GM13977 (cell line): ENCODE data around the gene ALPI.

Experiments
- DNase-seq: peaks from one replicate; pipeline ENCODE4 v3.0.0; 2012; ENCODE audit warnings: low spot score
- in situ Hi-C: fragments of 300-500 bp; cut with MboI; formaldehyde crosslinking; loops from one replicate; pipeline ENCODE4 v1.12.0; 2022; ENCODE audit warnings: low sequenced_read_pairs, low pct_unique_long_range_greater_than_20kb, mixed read lengths, inconsistent platforms; ENCODE audit not compliant: unreplicated experiment
- TF ChIP-seq, protein P1 (sequence below): IDR thresholded peaks from 2 replicates; pipeline ENCODE4 v1.5.1; 2012; ENCODE audit warnings: mild to moderate bottlenecking, control low read depth; ENCODE audit not compliant: insufficient read depth; ENCODE audit errors: extremely low read depth, missing control alignments

The ALPI gene

GRCh38 chr2:232501331-232501771, 45.4 kb downstream of the ALPI start:
- no peak for DNase-seq
- TF ChIP-seq, protein P1, sequence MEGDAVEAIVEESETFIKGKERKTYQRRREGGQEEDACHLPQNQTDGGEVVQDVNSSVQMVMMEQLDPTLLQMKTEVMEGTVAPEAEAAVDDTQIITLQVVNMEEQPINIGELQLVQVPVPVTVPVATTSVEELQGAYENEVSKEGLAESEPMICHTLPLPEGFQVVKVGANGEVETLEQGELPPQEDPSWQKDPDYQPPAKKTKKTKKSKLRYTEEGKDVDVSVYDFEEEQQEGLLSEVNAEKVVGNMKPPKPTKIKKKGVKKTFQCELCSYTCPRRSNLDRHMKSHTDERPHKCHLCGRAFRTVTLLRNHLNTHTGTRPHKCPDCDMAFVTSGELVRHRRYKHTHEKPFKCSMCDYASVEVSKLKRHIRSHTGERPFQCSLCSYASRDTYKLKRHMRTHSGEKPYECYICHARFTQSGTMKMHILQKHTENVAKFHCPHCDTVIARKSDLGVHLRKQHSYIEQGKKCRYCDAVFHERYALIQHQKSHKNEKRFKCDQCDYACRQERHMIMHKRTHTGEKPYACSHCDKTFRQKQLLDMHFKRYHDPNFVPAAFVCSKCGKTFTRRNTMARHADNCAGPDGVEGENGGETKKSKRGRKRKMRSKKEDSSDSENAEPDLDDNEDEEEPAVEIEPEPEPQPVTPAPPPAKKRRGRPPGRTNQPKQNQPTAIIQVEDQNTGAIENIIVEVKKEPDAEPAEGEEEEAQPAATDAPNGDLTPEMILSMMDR = no peak
- in situ Hi-C loops = no loop called here

GRCh38 chr2:232501794-232502390, 45.9 kb downstream of the ALPI start:
- TF ChIP-seq, protein P1 = no peak
- in situ Hi-C loops = no loop called here
- no peak for DNase-seq

- in situ Hi-C loops = no loop called here
- DNase-seq = no peak
- TF ChIP-seq, protein P1 = no peak
Observed at GRCh38 chr2:232502511-232502910, 46.6 kb downstream of the ALPI start.

- TF ChIP-seq, protein P1 = no peak
- in situ Hi-C loops = no loop called here
- peak; percentile 54 for DNase-seq
Observed at GRCh38 chr2:232502911-232503808, 47.2 kb downstream of the ALPI start.

GRCh38 chr2:232503809-232504323, 47.9 kb downstream of the ALPI start:
- TF ChIP-seq, protein P1 = no peak
- DNase-seq = no peak
- in situ Hi-C loops = no loop called here

DNA sequence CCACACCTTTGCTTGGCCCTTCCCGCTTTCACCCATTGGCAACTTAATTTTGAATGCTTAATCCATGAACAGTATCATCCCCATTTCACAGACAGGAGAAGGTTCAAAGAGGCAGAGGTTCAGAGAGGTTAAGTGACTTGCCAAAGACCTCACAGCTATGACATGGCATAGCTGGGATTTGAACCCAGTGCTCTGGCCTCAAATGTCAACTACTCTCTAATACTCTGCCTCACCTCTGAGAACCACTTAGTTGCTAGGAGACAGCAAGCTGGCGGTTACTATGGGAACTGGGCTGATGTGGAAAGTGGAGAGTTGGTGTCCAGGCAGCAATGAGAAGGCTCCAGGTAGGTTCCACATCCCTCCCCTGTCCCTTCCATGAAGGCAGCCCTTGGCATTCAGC, 48.5 kb downstream of the ALPI start:
- DNase-seq = no peak
- in situ Hi-C loops = no loop called here
- TF ChIP-seq, protein P1 = no peak
